Measurements from ENCODE around the gene UGT1A5.

DNA sequence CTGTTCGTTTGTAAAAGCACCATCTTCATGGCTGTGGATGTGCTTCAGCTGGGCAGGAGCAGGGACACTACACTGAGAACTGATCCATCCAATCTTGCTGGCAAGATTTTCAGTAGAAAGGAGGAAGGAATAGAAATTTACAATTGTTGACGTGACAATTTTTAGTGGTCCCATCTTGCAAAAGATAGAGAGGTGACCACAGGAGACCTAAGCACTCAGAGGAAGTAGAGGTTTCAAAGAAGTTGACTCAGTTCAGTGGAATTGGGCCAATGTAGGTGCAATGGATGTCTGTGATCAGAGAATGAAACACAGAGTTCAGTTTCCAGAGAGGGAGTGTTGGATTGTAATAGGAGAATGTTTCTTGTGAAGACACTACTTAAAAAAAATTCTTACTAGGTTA lies 1.4 kb downstream of the UGT1A5 start:
- TF ChIP-seq POLR2A (IDR thresholded peaks at IDR 0.05) (no peak), POLR2AphosphoS5 (IDR thresholded peaks at IDR 0.05) (no peak)
- TF ChIP-seq, protein P1, sequence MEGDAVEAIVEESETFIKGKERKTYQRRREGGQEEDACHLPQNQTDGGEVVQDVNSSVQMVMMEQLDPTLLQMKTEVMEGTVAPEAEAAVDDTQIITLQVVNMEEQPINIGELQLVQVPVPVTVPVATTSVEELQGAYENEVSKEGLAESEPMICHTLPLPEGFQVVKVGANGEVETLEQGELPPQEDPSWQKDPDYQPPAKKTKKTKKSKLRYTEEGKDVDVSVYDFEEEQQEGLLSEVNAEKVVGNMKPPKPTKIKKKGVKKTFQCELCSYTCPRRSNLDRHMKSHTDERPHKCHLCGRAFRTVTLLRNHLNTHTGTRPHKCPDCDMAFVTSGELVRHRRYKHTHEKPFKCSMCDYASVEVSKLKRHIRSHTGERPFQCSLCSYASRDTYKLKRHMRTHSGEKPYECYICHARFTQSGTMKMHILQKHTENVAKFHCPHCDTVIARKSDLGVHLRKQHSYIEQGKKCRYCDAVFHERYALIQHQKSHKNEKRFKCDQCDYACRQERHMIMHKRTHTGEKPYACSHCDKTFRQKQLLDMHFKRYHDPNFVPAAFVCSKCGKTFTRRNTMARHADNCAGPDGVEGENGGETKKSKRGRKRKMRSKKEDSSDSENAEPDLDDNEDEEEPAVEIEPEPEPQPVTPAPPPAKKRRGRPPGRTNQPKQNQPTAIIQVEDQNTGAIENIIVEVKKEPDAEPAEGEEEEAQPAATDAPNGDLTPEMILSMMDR (IDR thresholded peaks at IDR 0.05), result no peak
